H9 (cell line): Measurements from ENCODE around the gene RIC8A. TPM values are rescaled to one million over a fixed set of nuclear protein-coding genes. Genes with fewer than 3 reads are reported as not detected.
"Not testable (repeated sequence)": the region's sequence is repeated elsewhere in the genome, so short reads cannot be mapped to it uniquely, and the experiment has no call there.

ENCODE experiments used
- DNase-seq: peaks from one replicate; pipeline ENCODE4 v3.0.0-alpha.2; 2017
- H2AFZ ChIP-seq: one replicate; pipeline ENCODE4 v1.6.1; 2013; ENCODE audit warnings: mild to moderate bottlenecking, low read length, control low read depth, moderate library complexity
- H2AK5ac ChIP-seq: 2 replicates; pipeline ENCODE4 v1.6.1; 2013; ENCODE audit warnings: low read length, control low read depth, mixed read lengths; ENCODE audit not compliant: insufficient read length
- H2BK120ac ChIP-seq: one replicate; pipeline ENCODE4 v1.6.1; 2013; ENCODE audit warnings: low read depth, mild to moderate bottlenecking, low read length, control low read depth, inconsistent platforms; ENCODE audit not compliant: poor library complexity, severe bottlenecking
- H2BK12ac ChIP-seq: 2 replicates; pipeline ENCODE4 v1.6.1; 2013; ENCODE audit warnings: low read length, control low read depth, mixed read lengths, low read depth; ENCODE audit not compliant: insufficient read length
- H2BK15ac ChIP-seq: 2 replicates; pipeline ENCODE4 v1.6.1; 2013; ENCODE audit warnings: low read depth, low read length, control low read depth
- H2BK20ac ChIP-seq: one replicate; pipeline ENCODE4 v1.6.1; 2013; ENCODE audit warnings: low read depth, mild to moderate bottlenecking, low read length, control low read depth, inconsistent platforms; ENCODE audit not compliant: poor library complexity, severe bottlenecking
- H2BK5ac ChIP-seq: 2 replicates; pipeline ENCODE4 v1.6.1; 2013; ENCODE audit warnings: low read length, control low read depth, mixed read lengths; ENCODE audit not compliant: insufficient read length
- H3K14ac ChIP-seq: 2 replicates; pipeline ENCODE4 v1.6.1; 2013; ENCODE audit warnings: low read length, control low read depth; ENCODE audit not compliant: insufficient read depth
- H3K18ac ChIP-seq: 2 replicates; pipeline ENCODE4 v1.6.1; 2013; ENCODE audit warnings: low read depth, mild to moderate bottlenecking, mixed read lengths, low read length, control low read depth; ENCODE audit not compliant: insufficient read length
- H3K23ac ChIP-seq: 2 replicates; pipeline ENCODE4 v1.6.1; 2013; ENCODE audit warnings: low read length, control low read depth, mixed read lengths, low read depth; ENCODE audit not compliant: insufficient read length
- H3K23me2 ChIP-seq: 2 replicates; pipeline ENCODE4 v1.6.1; 2013; ENCODE audit warnings: low read depth, mild to moderate bottlenecking, mixed read lengths, low read length, control low read depth; ENCODE audit not compliant: insufficient read length, poor library complexity, severe bottlenecking
- H3K27ac ChIP-seq: 2 replicates; pipeline ENCODE4 v1.5.1; 2013; ENCODE audit warnings: low read length, control low read depth, mixed read lengths, low read depth; ENCODE audit not compliant: insufficient read length
- H3K27me3 ChIP-seq: 2 replicates; pipeline ENCODE4 v1.6.1; 2013; ENCODE audit warnings: low read length, control low read depth, inconsistent platforms; ENCODE audit not compliant: insufficient read depth
- H3K4ac ChIP-seq: 2 replicates; pipeline ENCODE4 v1.6.1; 2013; ENCODE audit warnings: low read depth, mild to moderate bottlenecking, control low read depth, inconsistent platforms, low read length, moderate library complexity
- H3K4me1 ChIP-seq: 2 replicates; pipeline ENCODE4 v1.6.1; 2013; ENCODE audit warnings: low read length, control low read depth, inconsistent platforms; ENCODE audit not compliant: insufficient read depth
- H3K4me2 ChIP-seq: 2 replicates; pipeline ENCODE4 v1.6.1; 2013; ENCODE audit warnings: low read length, control low read depth, mixed read lengths; ENCODE audit not compliant: insufficient read length, insufficient read depth
- H3K56ac ChIP-seq: 2 replicates; pipeline ENCODE4 v1.6.1; 2013; ENCODE audit warnings: low read depth, mild to moderate bottlenecking, mixed read lengths, low read length, control low read depth; ENCODE audit not compliant: insufficient read length
- H3K79me1 ChIP-seq: 2 replicates; pipeline ENCODE4 v1.6.1; 2013; ENCODE audit warnings: low read depth, mild to moderate bottlenecking, moderate library complexity, low read length, control low read depth, inconsistent platforms; ENCODE audit not compliant: insufficient read depth, poor library complexity, severe bottlenecking
- H3K79me2 ChIP-seq: 2 replicates; pipeline ENCODE4 v1.6.1; 2013; ENCODE audit warnings: low read length, control low read depth, inconsistent platforms; ENCODE audit not compliant: insufficient read depth
- H3K9ac ChIP-seq: 2 replicates; pipeline ENCODE4 v1.6.1; 2013; ENCODE audit warnings: low read length, control low read depth, mixed read lengths; ENCODE audit not compliant: insufficient read length; ENCODE audit errors: extremely low read depth
- H3K9me3 ChIP-seq: one replicate; pipeline ENCODE4 v1.6.1; 2013; ENCODE audit warnings: low read depth, low read length, inconsistent platforms; ENCODE audit not compliant: control insufficient read depth
- H3T11ph ChIP-seq: one replicate; pipeline ENCODE4 v1.6.1; 2013; ENCODE audit warnings: mild to moderate bottlenecking, low read length, control low read depth, inconsistent platforms
- H4K20me1 ChIP-seq: one replicate; pipeline ENCODE4 v1.6.1; 2013; ENCODE audit not compliant: control insufficient read depth, insufficient read length, insufficient read depth
- H4K5ac ChIP-seq: 2 replicates; pipeline ENCODE4 v1.6.1; 2013; ENCODE audit warnings: low read depth, mild to moderate bottlenecking, mixed read lengths, low read length, control low read depth; ENCODE audit not compliant: insufficient read length
- H4K8ac ChIP-seq: replicated peaks from 2 replicates; pipeline ENCODE4 v1.6.1; 2013; ENCODE audit warnings: low read length, control low read depth, mixed read lengths, low read depth; ENCODE audit not compliant: insufficient read length
- H4K91ac ChIP-seq: 2 replicates; pipeline ENCODE4 v1.6.1; 2013; ENCODE audit warnings: low read depth, mild to moderate bottlenecking, moderate library complexity, mixed read lengths, low read length, control low read depth; ENCODE audit not compliant: insufficient read length
- H3K27ac Mint-ChIP-seq, 3 experiments: 2 replicates in 2 of 3; 3 replicates in 1 of 3; pipeline ENCODE4 v1.8.0; 2020 to 2021; ENCODE audit warnings: mixed read lengths in 3 of 3, mild to moderate bottlenecking in 1 of 3, moderate library complexity in 1 of 3
- H3K27me3 Mint-ChIP-seq: 2 replicates; pipeline ENCODE4 v1.8.0; 2021; ENCODE audit warnings: low read depth, mild to moderate bottlenecking, moderate library complexity, mixed read lengths
- H3K36me3 Mint-ChIP-seq, 3 experiments: 2 replicates in 2 of 3; 3 replicates in 1 of 3; pipeline ENCODE4 v1.8.0; 2020 to 2021; ENCODE audit warnings: low read depth in 3 of 3, mixed read lengths in 3 of 3; ENCODE audit not compliant: insufficient read depth in 1 of 3
- H3K4me1 Mint-ChIP-seq, 2 experiments: 2 replicates each; pipeline ENCODE4 v1.8.0; 2020; ENCODE audit warnings: mixed read lengths in 2 of 2
- H3K4me3 Mint-ChIP-seq, 2 experiments: 2 replicates in 1 of 2; 3 replicates in 1 of 2; pipeline ENCODE4 v1.8.0; 2020 to 2021; ENCODE audit warnings: mild to moderate bottlenecking in 2 of 2, mixed read lengths in 2 of 2, moderate library complexity in 1 of 2
- H3K9me3 Mint-ChIP-seq, 2 experiments: 2 replicates in 1 of 2; 3 replicates in 1 of 2; pipeline ENCODE4 v1.8.0; 2020; ENCODE audit warnings: mild to moderate bottlenecking in 2 of 2, mixed read lengths in 2 of 2, moderate library complexity in 1 of 2
- WGBS: extraction: QIAGEN DNeasy Blood & Tissue Kit; methylation state at CpG from one replicate; pipeline ENCODE4 v1.1.7; 2013; ENCODE audit warnings: missing lambda C conversion rate, low lambda C conversion rate, mixed read lengths; ENCODE audit not compliant: insufficient read length; ENCODE audit errors: extremely low coverage; 5-methylcytosine and 5-hydroxymethylcytosine counted together
- total RNA-seq: library from RNA; stranded (reverse); gene quantifications from 2 replicates; pipeline ENCODE4 v1.2.1, GENCODE V29; 2021
- TF ChIP-seq, protein P1 (sequence below): fragments of 200-600 bp; sonication (generic); conservative IDR thresholded peaks from 3 replicates; pipeline ENCODE4 v1.8.0; 2021; ENCODE audit warnings: antibody characterized with exemption, mild to moderate bottlenecking

Gene RIC8A
- total RNA-seq, 1 experiment from 2014 or later, result 94.9 TPM

- Histone ChIP-seq H3K79me2 (no peaks in the 10 kb centered on the region), H4K91ac (no peak overlapping the region), H3K23ac (no peak overlapping the region), H2BK15ac (no peak overlapping the region), H2AFZ (no peak overlapping the region), H2BK120ac (no peak overlapping the region), H3K27me3 (no peaks in the 10 kb centered on the region), H3K23me2 (no peaks in the 10 kb centered on the region), H3K56ac (no peak overlapping the region), H2AK5ac (no peak overlapping the region), H3K18ac (no peak overlapping the region), H3K14ac (no peak overlapping the region), H3K4me2 (no peak overlapping the region), H2BK12ac (no peak overlapping the region), H3K79me1 (no peaks in the 10 kb centered on the region), H2BK20ac (no peak overlapping the region), H3K4ac (no peak overlapping the region), H3K9ac (no peak overlapping the region), H3K27ac (no peak overlapping the region), H3K9me3 (no peaks in the 10 kb centered on the region), H4K20me1 (no peaks in the 10 kb centered on the region), H2BK5ac (no peak overlapping the region), H4K8ac (no peak overlapping the region), H3K4me1 (no peaks in the 10 kb centered on the region), H4K5ac (no peak overlapping the region), H3T11ph (no peak overlapping the region)
- no peak for DNase-seq
- TF ChIP-seq, protein P1, sequence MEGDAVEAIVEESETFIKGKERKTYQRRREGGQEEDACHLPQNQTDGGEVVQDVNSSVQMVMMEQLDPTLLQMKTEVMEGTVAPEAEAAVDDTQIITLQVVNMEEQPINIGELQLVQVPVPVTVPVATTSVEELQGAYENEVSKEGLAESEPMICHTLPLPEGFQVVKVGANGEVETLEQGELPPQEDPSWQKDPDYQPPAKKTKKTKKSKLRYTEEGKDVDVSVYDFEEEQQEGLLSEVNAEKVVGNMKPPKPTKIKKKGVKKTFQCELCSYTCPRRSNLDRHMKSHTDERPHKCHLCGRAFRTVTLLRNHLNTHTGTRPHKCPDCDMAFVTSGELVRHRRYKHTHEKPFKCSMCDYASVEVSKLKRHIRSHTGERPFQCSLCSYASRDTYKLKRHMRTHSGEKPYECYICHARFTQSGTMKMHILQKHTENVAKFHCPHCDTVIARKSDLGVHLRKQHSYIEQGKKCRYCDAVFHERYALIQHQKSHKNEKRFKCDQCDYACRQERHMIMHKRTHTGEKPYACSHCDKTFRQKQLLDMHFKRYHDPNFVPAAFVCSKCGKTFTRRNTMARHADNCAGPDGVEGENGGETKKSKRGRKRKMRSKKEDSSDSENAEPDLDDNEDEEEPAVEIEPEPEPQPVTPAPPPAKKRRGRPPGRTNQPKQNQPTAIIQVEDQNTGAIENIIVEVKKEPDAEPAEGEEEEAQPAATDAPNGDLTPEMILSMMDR, result no peak
- Mint-ChIP-seq H3K27me3 (peaks cover 1% of the 10 kb centered on the region; the same call in 1 of the 2 replicates), H3K4me1 (no peaks in the 10 kb centered on the region), H3K4me3 (no peak overlapping the region), H3K27ac (peak overlapping the region in 1 of 3 experiments; percentile 32; a peak in 1 of 7 replicates), H3K36me3 (peaks cover 5 to 35% (median 26%) of the 10 kb centered on the region in 3 experiments), H3K9me3 (no peaks in the 10 kb centered on the region)
- WGBS, result no CpG with 5 or more reads among the region's 29 CpGs
Measured at GRCh38 chr11:218815-219593, 11.5 kb downstream of the RIC8A start.

- not testable (repeated sequence) for H2BK12ac ChIP-seq, H3K4me1 ChIP-seq, H3K56ac ChIP-seq, H3K27ac ChIP-seq, H2BK120ac ChIP-seq, H3K4me3 Mint-ChIP-seq, H2AK5ac ChIP-seq, H2BK15ac ChIP-seq, H3K27me3 Mint-ChIP-seq, H3K27me3 ChIP-seq, H2BK20ac ChIP-seq, H3K23me2 ChIP-seq, H4K8ac ChIP-seq, H3K9me3 ChIP-seq, H2AFZ ChIP-seq, H4K91ac ChIP-seq, H3K18ac ChIP-seq, H3K4me1 Mint-ChIP-seq, H3K23ac ChIP-seq, H3K14ac ChIP-seq, H3K79me2 ChIP-seq, H3K4ac ChIP-seq, H3K9me3 Mint-ChIP-seq, H3K9ac ChIP-seq, H4K5ac ChIP-seq, H3K27ac Mint-ChIP-seq, H2BK5ac ChIP-seq, H4K20me1 ChIP-seq, H3K4me2 ChIP-seq, H3T11ph ChIP-seq, DNase-seq, H3K79me1 ChIP-seq
- H3K36me3 Mint-ChIP-seq, result peaks cover 0 to 17% (median 10%) of the 10 kb centered on the region in 3 experiments; a peak in 4 of 7 replicates
- no CpG with 5 or more reads among the region's 3 CpGs for WGBS
Measured at GRCh38 chr11:220641-221215, 13.2 kb downstream of the RIC8A start.
